Activated T-cell treated with anti-CD3 and anti-CD28 coated beads, Interleukin-2, amount 50 U/mL, for 48 hours (primary cell): Measurements from ENCODE around the gene LYPD6.
"Not testable (repeated sequence)": the region's sequence is repeated elsewhere in the genome, so short reads cannot be mapped to it uniquely, and the experiment has no call there.

Experiments used
- DNase-seq, 2 experiments: peaks; one replicate each; pipeline ENCODE4 v3.0.0-alpha.2; 2020

Gene LYPD6

GRCh38 chr2:149330127-149331022, at the start of gene LYPD6:
TSS of gene LYPD6 (plus strand) at chr2:149330587. CDS start at chr2:149437709, 107,122 bp downstream.
- DNase-seq, result peak in 1 of 2 experiments; percentile 16

DNA sequence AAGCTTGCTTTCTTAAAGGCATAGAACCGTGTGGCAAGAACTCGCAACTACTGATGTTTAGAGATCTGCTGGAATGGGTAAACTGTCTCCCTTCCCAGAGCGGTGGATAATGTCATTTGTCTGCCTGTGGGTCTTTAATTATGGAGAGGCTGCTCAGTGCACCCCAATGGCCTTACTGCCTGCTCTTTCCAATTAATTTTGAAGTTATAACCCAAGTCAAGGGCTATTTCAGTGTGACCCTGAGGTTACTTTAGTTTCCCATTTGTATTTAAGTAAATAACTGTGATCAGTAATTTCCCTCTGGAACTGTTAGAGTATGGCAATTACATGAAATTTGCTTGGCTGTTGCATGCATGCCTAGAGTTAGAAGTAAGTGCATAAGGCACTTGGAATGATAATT, 48.9 kb upstream of the LYPD6 start:
- DNase-seq, result no peak

DNA sequence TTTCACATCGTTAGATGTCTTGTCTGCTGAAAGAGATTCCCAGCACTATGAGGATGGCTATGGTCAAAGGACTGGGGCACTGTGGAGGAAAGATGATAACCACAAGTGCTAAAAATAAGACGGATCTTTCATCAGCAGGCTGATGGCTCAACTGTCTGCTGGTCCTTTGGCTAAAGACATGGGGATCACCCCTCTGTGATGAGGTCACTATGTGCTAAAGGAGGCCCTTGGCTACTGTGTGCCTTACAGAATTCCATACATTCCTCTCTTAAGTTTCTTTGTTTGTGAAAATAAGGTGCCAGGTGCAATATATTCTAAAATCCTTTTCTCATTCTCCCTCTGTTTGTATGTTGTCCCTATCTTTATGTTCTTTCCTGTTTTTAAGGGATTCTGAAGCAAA, 39.7 kb upstream of the LYPD6 start:
- DNase-seq, result no peak

DNA sequence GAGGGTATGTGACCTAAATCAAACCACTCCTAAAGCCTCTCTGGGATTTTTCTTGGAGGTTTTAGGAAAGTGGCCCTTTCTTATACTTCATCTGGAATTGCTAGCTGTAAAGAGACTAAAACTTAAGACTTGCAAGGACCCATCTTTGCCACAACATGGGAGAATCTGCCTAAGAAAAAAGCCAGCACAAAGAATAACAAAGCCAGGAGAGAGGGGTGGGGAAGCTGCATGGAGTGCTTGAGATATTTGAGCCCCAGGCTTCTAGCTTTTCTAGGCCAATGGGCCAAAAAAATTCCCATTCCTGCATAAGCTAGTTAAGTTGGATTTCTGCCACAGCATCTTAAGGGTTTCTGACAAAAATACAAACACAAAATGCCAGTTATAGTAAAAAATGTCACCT, 38.5 kb upstream of the LYPD6 start:
- no peak for DNase-seq

- no peak for DNase-seq
These were observed 34.4 kb upstream of the LYPD6 start for GRCh38 chr2:149296031-149296430.

- no peak for DNase-seq
These were observed 23.4 kb upstream of the LYPD6 start for GRCh38 chr2:149307014-149307413.

GRCh38 chr2:149310349-149310748, 20.0 kb upstream of the LYPD6 start:
- no peak for DNase-seq

DNA sequence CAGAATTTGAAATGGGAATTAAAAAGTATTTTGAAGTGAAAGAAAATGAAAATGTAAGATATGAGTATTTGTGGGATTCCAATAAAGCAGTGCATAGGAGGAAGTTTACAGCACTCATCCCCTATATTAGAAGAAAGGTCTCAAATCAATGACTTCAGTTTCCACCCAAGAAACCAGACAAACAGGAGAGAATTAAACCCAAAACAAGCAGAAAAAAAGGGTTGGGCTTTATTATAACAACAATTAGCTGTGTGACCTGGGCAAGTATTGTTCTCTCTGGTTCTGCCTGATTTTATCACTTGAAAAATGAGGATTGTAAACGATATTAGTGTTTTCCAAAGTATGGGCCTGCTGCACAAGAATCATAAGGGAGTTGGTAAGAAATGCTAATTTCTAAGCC, 18.3 kb upstream of the LYPD6 start:
- DNase-seq, result no peak

DNA sequence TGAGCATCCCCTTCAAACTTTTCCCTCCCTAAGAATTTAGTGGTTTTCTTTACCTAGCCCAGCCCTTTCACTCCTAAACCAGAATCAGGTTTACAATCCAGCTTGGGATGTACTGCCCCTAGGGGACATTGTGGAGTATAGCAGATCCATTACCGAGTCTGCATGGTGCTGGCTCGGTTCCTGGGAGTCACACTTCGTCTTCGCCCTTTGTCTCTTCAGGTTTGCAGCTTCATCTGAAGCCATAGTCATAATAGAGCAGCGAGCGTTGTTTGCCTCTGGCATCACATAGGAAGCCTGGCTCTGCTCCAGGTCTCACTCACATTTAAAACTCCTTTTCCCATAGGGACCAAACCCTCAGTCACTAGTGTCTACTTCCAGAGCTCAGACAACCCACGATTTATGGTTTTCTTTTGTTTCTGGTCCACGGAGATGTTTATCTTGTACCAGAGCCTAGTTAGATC, 16.8 kb upstream of the LYPD6 start:
- DNase-seq, result no peak

GRCh38 chr2:149314687-149315086, 15.7 kb upstream of the LYPD6 start:
- no peak for DNase-seq

- DNase-seq, result no peak
These were observed 14.9 kb upstream of the LYPD6 start for GRCh38 chr2:149315461-149315860.

- DNase-seq, result not testable (repeated sequence)
These were observed 11.8 kb upstream of the LYPD6 start for GRCh38 chr2:149318566-149318965.

GRCh38 chr2:149320362-149320761, 10.0 kb upstream of the LYPD6 start:
- DNase-seq, result no peak

DNA sequence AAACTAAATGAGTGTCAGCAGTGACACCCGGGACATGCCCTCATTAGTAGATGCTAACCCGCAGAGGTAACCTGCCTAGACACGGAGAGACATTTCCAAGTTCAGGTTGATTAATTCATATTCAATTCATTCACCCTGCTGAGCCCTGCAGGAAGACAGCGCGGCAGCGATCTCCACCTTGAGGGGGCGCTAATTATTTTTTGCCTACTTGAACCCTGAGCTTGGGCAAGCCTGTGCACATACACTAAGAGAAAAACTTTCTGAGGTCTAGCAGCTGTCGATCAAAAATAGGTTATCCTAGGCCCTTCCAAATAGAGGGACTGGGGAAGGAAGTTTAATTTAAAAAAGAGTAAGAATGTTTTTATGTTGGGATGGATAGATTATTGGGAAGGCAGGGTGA, 1.3 kb upstream of the LYPD6 start:
- DNase-seq, result peak in 1 of 2 experiments; percentile 18

- DNase-seq, result no peak
These were observed 779 bp upstream of the LYPD6 start for GRCh38 chr2:149329489-149330126.

GRCh38 chr2:149331023-149331400, 625 bp downstream of the LYPD6 start:
- DNase-seq, result no peak

DNA sequence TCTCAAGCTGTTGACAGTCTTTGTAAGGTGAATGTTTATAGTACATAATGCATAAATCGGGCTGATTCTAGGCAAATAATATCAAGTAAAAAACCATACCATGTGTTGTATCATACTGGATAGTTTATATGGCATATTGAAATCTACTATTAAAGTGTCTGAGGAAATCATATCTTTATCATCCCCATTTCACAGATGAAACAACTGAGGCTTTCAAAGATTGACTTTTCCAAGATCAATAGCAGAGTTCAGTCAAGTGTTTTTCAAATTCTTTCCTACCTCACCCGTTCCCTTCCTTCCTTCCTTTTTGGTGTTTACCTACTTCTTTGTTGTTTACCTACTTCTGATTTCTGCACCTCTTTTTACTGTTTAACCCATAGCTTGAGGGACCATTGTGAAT, 2.0 kb downstream of the LYPD6 start:
- DNase-seq, result no peak

GRCh38 chr2:149333636-149334035, 3.2 kb downstream of the LYPD6 start:
- DNase-seq, result no peak

DNA sequence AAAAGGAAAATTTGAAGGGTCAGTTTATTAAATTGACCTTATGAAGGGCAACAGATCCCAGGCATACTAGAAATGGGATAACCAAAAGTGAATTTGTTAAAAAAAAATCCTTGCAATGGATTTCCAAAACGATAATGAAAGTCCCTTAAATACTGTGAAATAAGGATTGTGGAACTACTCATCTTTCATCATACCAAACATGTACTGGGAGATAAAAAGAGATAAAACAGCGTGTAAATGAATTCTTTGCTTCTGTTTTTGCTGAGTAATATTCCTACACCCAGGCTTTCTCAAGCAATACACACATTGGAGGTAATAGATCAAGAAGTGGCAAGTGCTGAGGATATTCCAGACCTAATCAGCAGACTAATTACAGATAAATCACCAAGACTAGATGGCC, 3.8 kb downstream of the LYPD6 start:
- no peak for DNase-seq

GRCh38 chr2:149339324-149339723, 8.9 kb downstream of the LYPD6 start:
- DNase-seq, result no peak

DNA sequence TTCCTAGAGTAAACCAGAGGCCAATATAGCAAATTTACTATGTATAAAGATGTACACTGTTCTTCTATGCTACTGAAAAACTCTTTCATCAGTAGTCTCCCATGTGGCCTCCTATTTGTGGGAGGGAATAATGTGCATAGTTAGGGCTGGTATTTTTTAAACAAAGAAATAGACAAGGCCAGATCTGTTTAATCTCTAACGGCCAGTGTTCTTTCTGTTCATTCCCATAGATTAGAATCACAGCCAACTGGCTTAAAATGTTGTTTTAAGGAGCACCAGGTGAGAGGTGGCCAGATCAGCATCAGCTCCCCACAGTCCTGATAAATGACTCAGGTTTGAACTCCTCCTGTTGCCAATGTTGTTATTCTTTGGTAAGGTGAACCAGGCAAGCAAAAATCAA, 12.1 kb downstream of the LYPD6 start:
- no peak for DNase-seq

DNA sequence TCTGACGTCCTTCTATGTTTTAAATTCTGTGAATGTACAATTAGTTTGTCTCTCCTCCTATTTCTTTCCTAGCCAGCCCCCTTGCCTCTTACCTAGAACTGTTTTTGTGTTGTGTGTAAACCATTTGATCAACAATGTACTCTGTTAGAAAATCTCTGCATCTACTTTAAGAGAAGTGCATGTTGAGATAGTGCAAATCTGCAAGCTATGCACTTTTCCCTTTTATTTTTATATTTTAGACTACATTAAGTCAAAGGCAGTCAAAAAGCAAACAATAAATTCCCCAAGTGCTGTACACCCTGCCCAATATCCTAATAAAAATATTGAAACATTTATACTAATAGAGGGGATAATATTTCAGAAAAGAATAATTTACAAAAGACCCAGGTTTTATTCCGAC, 13.7 kb downstream of the LYPD6 start:
- DNase-seq, result no peak

- DNase-seq, result no peak
These were observed 15.9 kb downstream of the LYPD6 start for GRCh38 chr2:149346272-149346671.

GRCh38 chr2:149348291-149348690, 17.9 kb downstream of the LYPD6 start:
- DNase-seq, result no peak
